ENCODE data around the gene DOCK1. TPM values are rescaled to one million over a fixed set of nuclear protein-coding genes. Genes with fewer than 3 reads are reported as not detected.

The DOCK1 gene
- total RNA-seq (2022; extraction: Qiagen RNA extraction), result 19.7 to 26.3 TPM (median 24.0 TPM) in 5 replicates

DNA sequence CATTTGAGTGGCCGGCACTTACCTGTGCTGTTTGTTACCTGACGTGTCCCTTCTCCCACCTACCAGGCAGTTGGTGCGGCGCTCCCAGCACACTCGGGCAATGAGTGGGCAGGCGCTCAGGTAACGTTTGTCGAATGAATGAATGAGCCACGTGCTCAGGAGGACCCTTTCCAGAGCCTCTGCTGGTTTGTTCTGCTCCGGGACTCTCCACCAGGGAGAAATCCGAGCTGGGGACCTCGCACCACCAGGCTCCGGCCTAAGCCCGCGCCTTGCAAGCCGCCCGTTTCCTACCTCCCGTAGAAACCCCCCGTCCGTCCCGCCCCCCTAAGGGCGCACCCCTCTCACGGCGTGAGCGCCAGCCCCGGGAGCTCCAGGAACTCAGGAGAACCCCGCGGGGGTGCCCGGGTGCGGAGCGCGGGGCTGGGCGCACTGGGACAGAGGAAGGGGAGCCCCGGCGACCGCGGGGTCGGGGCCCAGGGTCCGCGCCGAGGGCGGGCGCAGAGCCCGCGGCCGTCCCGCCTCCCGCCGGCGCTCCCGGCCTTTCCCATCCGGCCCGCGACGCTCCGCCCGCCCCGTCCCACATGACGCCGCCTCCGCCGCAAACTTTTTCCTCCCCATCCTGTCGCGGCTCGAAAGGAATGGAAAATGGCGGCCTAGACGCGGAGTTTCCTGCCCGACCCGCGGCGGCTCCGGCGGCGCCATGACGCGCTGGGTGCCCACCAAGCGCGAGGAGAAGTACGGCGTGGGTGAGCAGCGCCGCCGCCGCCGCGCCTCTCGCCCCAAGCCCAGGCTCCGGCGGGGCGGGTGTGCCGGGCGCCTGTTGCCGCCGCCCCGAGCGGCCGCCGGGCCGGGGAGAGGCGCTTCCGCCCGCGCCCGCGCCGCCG lies at the start of gene DOCK1:
DOCK1 (plus strand) TSS at position 611 of the 884 bp plus-strand sequence; CDS start at position 701, 90 bp downstream.

GRCh38 chr10:127196282-127197153 lies 291.3 kb downstream of the DOCK1 start, which contains the start of gene INSYN2A:
TSS of gene INSYN2A (minus strand) at chr10:127196591. CDS start at chr10:127176395, 20,196 bp downstream.

Other genes starting within 250 kb of the DOCK1 start
- gene C10orf90, start 234.7 kb upstream of the DOCK1 start, total RNA-seq (2022; extraction: Qiagen RNA extraction), result 3.5 to 4.2 TPM (median 3.5 TPM) in 5 replicates